ENCODE data around the gene ANKRD22.

Gene ANKRD22

DNA sequence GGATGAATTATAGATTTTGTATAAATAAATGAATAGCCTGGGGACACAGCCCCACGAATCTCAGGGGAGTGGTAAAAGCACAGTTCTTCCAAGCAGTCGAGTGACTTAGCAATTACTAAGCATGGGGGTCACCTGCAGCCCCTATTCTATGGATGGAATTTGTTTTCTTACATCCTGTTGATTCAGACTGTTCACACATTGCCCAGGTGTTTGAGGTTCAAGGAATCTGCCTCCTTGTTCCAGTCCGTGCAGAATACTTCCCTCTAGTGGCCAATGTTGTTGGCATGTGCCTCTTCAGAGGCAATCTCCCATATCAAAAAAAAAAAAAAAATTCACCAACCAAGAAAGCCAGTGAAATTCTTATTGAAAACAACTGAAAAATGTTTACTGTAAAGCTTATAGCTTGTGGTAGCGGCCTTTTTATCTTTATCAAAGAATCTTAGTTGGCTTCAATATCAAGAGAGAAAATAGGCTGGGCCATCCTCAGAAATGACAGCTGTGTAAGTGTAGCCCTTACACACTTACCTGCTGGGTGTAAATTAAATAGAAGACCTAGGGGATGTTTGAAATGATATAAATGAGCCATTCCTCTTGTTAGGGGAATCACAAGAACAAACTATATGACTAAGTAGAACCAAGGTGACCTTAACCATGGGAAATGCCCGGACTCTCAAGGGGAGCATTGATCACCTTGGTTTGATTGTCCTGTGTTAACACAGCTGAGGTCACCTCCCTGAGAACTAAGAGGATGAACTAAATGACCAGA, 41.3 kb downstream of the ANKRD22 start:
- Histone ChIP-seq H3K36me3 (ENCODE audit: insufficient read depth) (no peaks in the 10 kb centered on the region), H3K4me3 (IDR thresholded peaks at IDR 0.05; ENCODE audit: insufficient read depth, low read depth, low read length) (no peak overlapping the region), H3K27ac (no peak overlapping the region), H3K79me2 (ENCODE audit: insufficient read depth, low read depth) (no peaks in the 10 kb centered on the region), H4K20me1 (ENCODE audit: insufficient read depth) (no peaks in the 10 kb centered on the region), H3K4me1 (ENCODE audit: low read depth, poor library complexity, severe bottlenecking) (peaks cover 7% of the 10 kb centered on the region), H3K4me2 (no peak overlapping the region), H3K27me3 (ENCODE audit: insufficient read depth, low read depth) (no peaks in the 10 kb centered on the region), H2AFZ (ENCODE audit: low read depth) (no peak overlapping the region), H3K9ac (no peak overlapping the region)
- TF ChIP-seq, protein P1, sequence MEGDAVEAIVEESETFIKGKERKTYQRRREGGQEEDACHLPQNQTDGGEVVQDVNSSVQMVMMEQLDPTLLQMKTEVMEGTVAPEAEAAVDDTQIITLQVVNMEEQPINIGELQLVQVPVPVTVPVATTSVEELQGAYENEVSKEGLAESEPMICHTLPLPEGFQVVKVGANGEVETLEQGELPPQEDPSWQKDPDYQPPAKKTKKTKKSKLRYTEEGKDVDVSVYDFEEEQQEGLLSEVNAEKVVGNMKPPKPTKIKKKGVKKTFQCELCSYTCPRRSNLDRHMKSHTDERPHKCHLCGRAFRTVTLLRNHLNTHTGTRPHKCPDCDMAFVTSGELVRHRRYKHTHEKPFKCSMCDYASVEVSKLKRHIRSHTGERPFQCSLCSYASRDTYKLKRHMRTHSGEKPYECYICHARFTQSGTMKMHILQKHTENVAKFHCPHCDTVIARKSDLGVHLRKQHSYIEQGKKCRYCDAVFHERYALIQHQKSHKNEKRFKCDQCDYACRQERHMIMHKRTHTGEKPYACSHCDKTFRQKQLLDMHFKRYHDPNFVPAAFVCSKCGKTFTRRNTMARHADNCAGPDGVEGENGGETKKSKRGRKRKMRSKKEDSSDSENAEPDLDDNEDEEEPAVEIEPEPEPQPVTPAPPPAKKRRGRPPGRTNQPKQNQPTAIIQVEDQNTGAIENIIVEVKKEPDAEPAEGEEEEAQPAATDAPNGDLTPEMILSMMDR (conservative IDR thresholded peaks at IDR 0.05; ENCODE audit: low read depth, low read length) = peak; percentile 82

DNA sequence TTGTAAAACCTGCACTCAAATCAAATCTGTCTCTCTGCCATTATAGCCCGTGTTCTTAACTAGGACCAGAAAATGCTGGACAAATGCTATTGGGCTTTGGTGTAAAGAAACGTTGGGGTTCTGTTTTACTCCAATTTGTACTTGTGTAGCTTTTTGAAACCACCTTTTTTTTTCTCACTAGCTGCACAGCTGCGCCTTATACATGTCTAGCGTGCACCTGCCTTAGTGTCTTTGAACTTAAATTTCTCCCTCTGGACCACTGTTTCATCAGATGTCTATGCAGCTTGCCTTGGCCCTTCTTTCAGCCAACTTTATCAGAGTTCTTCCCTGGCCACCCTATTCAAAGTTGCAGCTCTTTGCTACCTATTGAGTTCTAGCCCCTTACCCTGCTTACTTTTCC, 42.0 kb downstream of the ANKRD22 start:
- no peak overlapping the region for H3K4me2 ChIP-seq
- no peaks in the 10 kb centered on the region for H4K20me1 ChIP-seq (ENCODE audit: insufficient read depth)
- no peaks in the 10 kb centered on the region for H3K27me3 ChIP-seq (ENCODE audit: insufficient read depth, low read depth)
- no peak overlapping the region for H3K9ac ChIP-seq
- H3K27ac ChIP-seq = no peak overlapping the region
- no peaks in the 10 kb centered on the region for H3K36me3 ChIP-seq (ENCODE audit: insufficient read depth)
- TF ChIP-seq, protein P1 (conservative IDR thresholded peaks at IDR 0.05; ENCODE audit: low read depth, low read length) = no peak
- H3K4me3 ChIP-seq (IDR thresholded peaks at IDR 0.05; ENCODE audit: insufficient read depth, low read depth, low read length) = no peak overlapping the region
- peaks cover 7% of the 10 kb centered on the region for H3K4me1 ChIP-seq (ENCODE audit: low read depth, poor library complexity, severe bottlenecking)
- no peaks in the 10 kb centered on the region for H3K79me2 ChIP-seq (ENCODE audit: insufficient read depth, low read depth)
- no peak overlapping the region for H2AFZ ChIP-seq (ENCODE audit: low read depth)

DNA sequence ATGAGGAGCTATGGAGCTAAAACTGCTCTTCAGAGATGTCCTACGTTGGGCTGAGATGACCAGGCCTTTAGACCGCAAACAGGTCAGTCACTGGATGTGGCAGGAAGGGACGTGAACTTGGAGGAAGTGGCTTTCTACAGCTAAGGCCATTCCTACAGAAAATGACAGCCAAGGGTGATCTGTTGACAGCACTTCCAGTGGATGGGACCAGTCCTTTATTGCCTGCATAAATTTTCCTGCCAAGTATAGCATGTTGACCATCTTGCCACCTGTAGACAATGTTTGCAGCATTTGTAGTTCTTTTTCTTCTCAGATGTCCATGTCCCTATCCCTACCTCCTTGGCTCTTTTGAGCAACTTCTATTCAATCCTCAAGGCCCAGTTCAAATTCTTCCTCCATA, 45.7 kb downstream of the ANKRD22 start:
- H2AFZ ChIP-seq (ENCODE audit: low read depth) = no peak overlapping the region
- no peak overlapping the region for H3K4me2 ChIP-seq
- TF ChIP-seq, protein P1 (conservative IDR thresholded peaks at IDR 0.05; ENCODE audit: low read depth, low read length) = no peak
- H4K20me1 ChIP-seq (ENCODE audit: insufficient read depth) = no peaks in the 10 kb centered on the region
- H3K27ac ChIP-seq = no peak overlapping the region
- no peaks in the 10 kb centered on the region for H3K79me2 ChIP-seq (ENCODE audit: insufficient read depth, low read depth)
- H3K9ac ChIP-seq = no peak overlapping the region
- H3K36me3 ChIP-seq (ENCODE audit: insufficient read depth) = no peaks in the 10 kb centered on the region
- no peaks in the 10 kb centered on the region for H3K27me3 ChIP-seq (ENCODE audit: insufficient read depth, low read depth)
- peaks cover 7% of the 10 kb centered on the region for H3K4me1 ChIP-seq (ENCODE audit: low read depth, poor library complexity, severe bottlenecking)
- no peak overlapping the region for H3K4me3 ChIP-seq (IDR thresholded peaks at IDR 0.05; ENCODE audit: insufficient read depth, low read depth, low read length)

DNA sequence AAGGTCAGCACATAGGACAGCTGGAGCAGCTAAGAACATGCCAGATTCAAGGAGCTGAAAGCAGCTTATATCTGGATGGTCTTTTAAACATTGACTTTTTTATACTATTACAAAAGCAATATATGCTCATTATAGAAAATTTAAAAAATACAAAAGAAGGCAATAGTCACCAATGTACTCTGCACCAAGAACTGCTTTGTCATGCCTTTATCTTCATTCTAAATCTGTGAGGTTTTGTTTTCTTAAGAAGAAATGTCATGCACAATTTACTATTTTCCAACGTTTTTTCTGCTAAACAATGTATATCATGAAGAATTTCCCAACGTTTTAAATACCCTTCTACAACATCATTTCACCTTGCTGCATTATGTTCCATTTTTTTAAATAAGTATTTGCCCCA, 46.3 kb downstream of the ANKRD22 start:
- H3K4me3 ChIP-seq (IDR thresholded peaks at IDR 0.05; ENCODE audit: insufficient read depth, low read depth, low read length) = no peak overlapping the region
- no peaks in the 10 kb centered on the region for H3K79me2 ChIP-seq (ENCODE audit: insufficient read depth, low read depth)
- no peaks in the 10 kb centered on the region for H3K27me3 ChIP-seq (ENCODE audit: insufficient read depth, low read depth)
- TF ChIP-seq, protein P1 (conservative IDR thresholded peaks at IDR 0.05; ENCODE audit: low read depth, low read length) = no peak
- no peak overlapping the region for H2AFZ ChIP-seq (ENCODE audit: low read depth)
- H3K9ac ChIP-seq = no peak overlapping the region
- H3K4me2 ChIP-seq = no peak overlapping the region
- H3K4me1 ChIP-seq (ENCODE audit: low read depth, poor library complexity, severe bottlenecking) = peaks cover 7% of the 10 kb centered on the region
- no peaks in the 10 kb centered on the region for H4K20me1 ChIP-seq (ENCODE audit: insufficient read depth)
- no peaks in the 10 kb centered on the region for H3K36me3 ChIP-seq (ENCODE audit: insufficient read depth)
- H3K27ac ChIP-seq = no peak overlapping the region
